GM12892 (cell line): ENCODE data around the gene CEP83.
"Not testable (repeated sequence)": the region's sequence is repeated elsewhere in the genome, so short reads cannot be mapped to it uniquely, and the experiment has no call there.

Experiments
- DNase-seq: peaks from one replicate; pipeline ENCODE4 v3.0.0; 2011; ENCODE audit not compliant: insufficient read length
- FAIRE-seq: peaks from 2 replicates; lab custom pipeline; 2011; peaks lifted over from hg19 to GRCh38; lab: Jason Lieb, UNC
- POLR2A ChIP-seq: IDR thresholded peaks from 2 replicates; pipeline ENCODE4 v1.6.1; 2011; ENCODE audit warnings: low read depth, low read length, control low read depth
- POLR2AphosphoS5 ChIP-seq: IDR thresholded peaks from 2 replicates; pipeline ENCODE4 v1.6.1; 2011; ENCODE audit warnings: low read depth, low read length, control low read depth
- TAF1 ChIP-seq: IDR thresholded peaks from 2 replicates; pipeline ENCODE4 v1.6.1; 2011; ENCODE audit warnings: low read depth, mild to moderate bottlenecking, control low read depth, low read length, borderline replicate concordance

Gene CEP83

GRCh38 chr12:94481734-94482133 lies 22.1 kb upstream of the CEP83 start:
- no peak for DNase-seq
- no peak for TF ChIP-seq TAF1
- TF ChIP-seq POLR2AphosphoS5: no peak
- no peak for TF ChIP-seq POLR2A

GRCh38 chr12:94469522-94469921 lies 9.9 kb upstream of the CEP83 start:
- no peak for FAIRE-seq
- no peak for TF ChIP-seq POLR2A
- TF ChIP-seq POLR2AphosphoS5: no peak
- TF ChIP-seq TAF1: no peak

More at GRCh38 chr12:94481734-94482133, 22.1 kb upstream of the CEP83 start:
- FAIRE-seq: no peak

GRCh38 chr12:94460616-94460959 lies 921 bp upstream of the CEP83 start:
- DNase-seq: no peak
- peak; percentile 81 for FAIRE-seq

More at GRCh38 chr12:94469522-94469921, 9.9 kb upstream of the CEP83 start:
- no peak for DNase-seq

GRCh38 chr12:94458877-94459727 lies 565 bp downstream of the CEP83 start:
- DNase-seq (no peak), FAIRE-seq (peak; percentile 62)
- TF ChIP-seq POLR2AphosphoS5: no peak
- TF ChIP-seq TAF1: no peak
- no peak for TF ChIP-seq POLR2A

More at GRCh38 chr12:94460616-94460959, 921 bp upstream of the CEP83 start:
- TF ChIP-seq POLR2A (no peak), POLR2AphosphoS5 (no peak), TAF1 (no peak)

- DNase-seq (no peak), FAIRE-seq (no peak)
These were observed 2.4 kb downstream of the CEP83 start for GRCh38 chr12:94457311-94457710.

DNA sequence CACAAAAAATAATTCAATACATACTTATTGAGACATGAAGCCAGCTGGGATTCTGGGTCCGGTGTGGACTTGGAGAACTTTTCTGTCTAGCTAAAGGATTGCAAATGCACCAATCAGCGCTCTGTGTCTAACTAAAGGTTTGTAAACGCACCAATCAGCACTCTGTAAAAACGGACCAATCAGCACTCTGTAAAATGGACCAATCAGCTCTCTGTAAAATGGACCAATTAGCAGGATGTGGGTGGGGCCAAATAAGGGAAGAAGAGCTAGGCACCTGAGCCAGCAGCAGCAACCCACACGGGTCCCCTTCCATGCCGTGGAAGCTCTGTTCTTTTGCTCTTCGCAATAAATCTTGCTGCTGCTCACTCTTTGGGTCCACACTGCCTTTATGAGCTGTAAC lies 5.3 kb downstream of the CEP83 start:
- DNase-seq, FAIRE-seq: not testable (repeated sequence)

More at GRCh38 chr12:94457311-94457710, 2.4 kb downstream of the CEP83 start:
- TF ChIP-seq POLR2A (no peak), TAF1 (no peak), POLR2AphosphoS5 (no peak)

DNA sequence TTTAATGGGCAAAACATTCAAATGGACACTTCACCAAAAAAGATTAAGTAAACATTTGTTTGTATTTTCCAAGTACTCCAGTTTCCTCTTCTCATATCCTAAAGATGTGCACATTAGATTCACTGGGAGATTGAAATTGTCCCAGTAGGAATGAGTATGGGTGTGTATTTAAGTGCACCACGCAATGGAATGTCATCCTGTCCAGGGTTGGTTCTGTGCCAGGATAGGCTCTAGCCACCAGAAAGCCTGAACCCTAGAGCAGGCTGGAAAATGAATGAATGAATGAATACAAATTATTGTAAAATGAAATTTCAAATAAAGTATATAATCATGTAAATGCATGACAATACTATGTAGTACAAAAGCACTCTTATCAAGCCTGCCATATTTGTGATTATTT lies 14.0 kb downstream of the CEP83 start:
- no peak for TF ChIP-seq POLR2A
- TF ChIP-seq POLR2AphosphoS5: no peak
- no peak for TF ChIP-seq TAF1
- no peak for DNase-seq
- no peak for FAIRE-seq

DNA sequence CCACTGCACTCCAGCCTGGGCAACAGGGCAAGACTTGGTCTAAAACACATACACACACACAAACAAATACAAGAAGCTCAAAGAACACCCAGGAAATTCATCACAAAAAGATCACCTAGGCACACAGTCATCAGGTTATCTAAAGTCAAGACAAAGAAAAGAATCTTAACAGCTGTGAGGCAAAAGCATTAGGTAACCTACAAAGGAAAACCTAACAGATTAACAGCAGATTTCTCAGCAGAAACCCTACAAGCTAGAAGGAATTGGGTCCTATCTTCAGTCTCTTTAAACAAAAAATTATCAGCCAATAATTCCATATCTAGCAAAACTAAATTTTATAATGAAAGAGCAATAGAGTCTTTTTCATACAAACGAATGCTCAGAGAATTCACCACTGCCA lies 22.4 kb downstream of the CEP83 start:
- no peak for TF ChIP-seq POLR2A
- no peak for TF ChIP-seq TAF1
- TF ChIP-seq POLR2AphosphoS5: no peak
- DNase-seq (no peak), FAIRE-seq (no peak)

- FAIRE-seq (peak; percentile 84), DNase-seq (no peak)
- TF ChIP-seq POLR2A (no peak), TAF1 (no peak), POLR2AphosphoS5 (no peak)
These were observed 24.1 kb downstream of the CEP83 start for GRCh38 chr12:94435511-94435927.

DNA sequence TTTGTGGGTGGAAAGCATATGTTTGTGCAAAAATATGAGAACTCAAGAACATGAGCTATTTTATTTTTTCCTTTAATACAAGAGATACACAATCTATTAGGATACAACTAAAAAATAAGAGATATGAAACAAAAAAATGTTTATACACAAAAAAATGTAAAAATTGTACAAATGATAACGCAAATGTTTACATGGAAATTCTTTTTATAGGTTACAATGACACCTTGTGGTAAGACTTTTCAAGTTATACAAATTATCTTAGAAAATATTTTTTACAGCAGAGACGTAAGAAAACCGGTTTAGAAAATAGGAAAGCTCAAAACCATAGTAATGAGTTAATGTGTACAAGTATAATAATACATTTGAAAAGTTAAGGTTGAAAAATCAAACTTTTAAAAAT lies 25.5 kb downstream of the CEP83 start:
- FAIRE-seq: no peak
- TF ChIP-seq TAF1 (no peak), POLR2AphosphoS5 (no peak), POLR2A (no peak)
- DNase-seq: no peak

DNA sequence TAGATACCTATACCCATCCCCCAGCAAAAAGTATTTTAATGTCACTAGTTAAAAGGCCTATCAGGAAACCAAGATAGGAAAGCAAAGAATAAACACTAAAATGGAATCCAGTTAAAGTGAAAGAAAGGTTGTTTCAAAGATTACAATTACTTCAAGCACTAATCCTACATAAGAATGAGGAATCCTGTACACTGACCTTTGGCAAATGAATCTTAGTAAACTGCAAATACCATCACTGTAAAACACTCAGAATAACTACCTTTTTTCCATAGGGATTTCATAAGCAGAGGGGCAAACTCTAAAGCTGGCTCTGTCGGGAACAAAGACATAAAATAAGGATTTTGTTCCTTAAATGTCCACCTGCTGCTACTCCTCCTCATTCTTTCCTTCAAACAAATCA lies 25.9 kb downstream of the CEP83 start:
- FAIRE-seq: no peak

DNA sequence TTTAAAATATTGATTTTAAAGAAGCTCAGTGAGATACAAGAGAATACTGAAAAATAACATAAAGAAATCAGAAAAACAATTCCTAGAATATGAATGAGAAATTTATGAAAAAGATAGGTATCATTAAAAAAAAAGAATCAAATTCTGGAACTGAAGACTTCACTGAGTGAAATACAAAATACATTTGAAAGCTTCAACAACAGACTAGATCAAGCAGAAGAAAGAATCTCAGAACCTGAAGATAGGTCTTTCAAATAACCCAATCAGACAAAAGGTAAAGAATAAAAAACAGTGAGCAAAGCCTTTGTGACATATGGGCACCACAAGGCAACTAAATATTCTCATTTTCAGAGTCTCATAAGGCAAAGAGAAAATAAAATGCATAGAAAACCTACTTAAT lies 29.4 kb downstream of the CEP83 start:
- DNase-seq: no peak
- no peak for TF ChIP-seq POLR2A
- TF ChIP-seq TAF1: no peak
- TF ChIP-seq POLR2AphosphoS5: no peak
- peak; percentile 9 for FAIRE-seq

More for the DNA sequence above, 25.9 kb downstream of the CEP83 start:
- no peak for DNase-seq
- no peak for TF ChIP-seq TAF1
- no peak for TF ChIP-seq POLR2A
- TF ChIP-seq POLR2AphosphoS5: no peak
